HG03135 (cell line): ENCODE measurements around the gene PXMP4.
A peak's percentile ranks its signal among the peaks of the same experiment; 100 is the strongest.
"Not testable (repeated sequence)": the region's sequence is repeated elsewhere in the genome, so short reads cannot be mapped to it uniquely, and the experiment has no call there.

Experiments
- ATAC-seq: cut with Tn5 transposase; IDR thresholded peaks from one replicate; pipeline ENCODE4 v1.9.1; 2021; ENCODE audit warnings: mild to moderate bottlenecking, moderate library complexity; ENCODE audit not compliant: unreplicated experiment

The PXMP4 gene, protein sequence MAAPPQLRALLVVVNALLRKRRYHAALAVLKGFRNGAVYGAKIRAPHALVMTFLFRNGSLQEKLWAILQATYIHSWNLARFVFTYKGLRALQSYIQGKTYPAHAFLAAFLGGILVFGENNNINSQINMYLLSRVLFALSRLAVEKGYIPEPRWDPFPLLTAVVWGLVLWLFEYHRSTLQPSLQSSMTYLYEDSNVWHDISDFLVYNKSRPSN

DNA sequence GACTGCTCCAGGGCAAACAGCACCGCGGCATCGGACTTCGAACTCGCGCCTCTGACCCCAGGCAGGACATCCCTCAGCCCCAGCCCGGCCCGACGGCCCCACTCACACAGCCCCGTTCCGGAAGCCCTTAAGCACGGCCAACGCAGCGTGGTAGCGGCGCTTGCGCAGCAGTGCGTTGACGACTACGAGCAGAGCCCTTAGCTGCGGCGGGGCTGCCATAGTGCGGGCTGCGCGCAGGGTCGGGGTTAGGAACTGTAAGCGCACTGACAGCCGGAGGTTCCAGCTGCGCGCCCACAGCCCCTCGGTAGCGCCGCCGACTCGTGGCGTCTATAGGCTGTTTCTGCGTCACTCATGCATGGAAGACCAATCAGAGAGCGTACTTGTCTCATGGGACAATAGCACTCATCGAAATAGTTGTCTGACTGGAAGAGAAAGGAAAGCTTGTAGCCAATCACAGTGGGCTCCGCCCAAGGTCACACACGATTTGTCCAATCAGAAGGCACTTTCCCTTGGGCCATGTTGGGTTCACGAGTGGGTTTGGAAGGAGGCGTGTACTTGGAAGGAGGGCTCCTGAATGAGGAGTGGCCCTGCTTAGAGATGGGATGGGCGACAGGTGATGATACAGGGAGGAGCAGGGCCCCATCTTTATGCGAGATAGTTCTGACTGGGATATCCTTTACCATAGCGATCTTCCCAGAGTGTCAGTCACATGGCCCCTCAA, at the start of gene PXMP4:
Gene PXMP4 (minus strand): TSS at position 322 of the 721 bp plus-strand sequence. CDS start 103 bp downstream, at position 219.
- peak; percentile 94 for ATAC-seq

DNA sequence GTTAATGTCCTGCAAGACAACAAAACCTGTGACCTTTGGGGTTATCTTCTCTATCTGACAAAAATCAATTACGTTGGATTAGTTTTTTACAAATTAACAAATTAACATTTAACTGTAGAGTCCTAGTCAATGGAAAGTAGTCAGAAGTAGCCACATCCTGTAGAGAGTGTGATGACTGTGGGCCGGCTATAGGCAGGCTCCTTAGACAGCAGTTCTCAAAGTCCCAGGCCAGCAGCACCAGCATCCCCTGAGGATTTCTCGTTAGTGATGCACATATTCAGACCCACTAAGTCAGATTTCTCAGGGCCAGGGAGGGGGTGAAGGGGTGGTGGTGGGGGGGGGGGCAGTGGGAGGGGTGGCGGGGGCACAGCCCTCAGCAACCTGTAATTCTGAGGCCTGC, 48.9 kb upstream of the PXMP4 start:
- ATAC-seq, result no peak

DNA sequence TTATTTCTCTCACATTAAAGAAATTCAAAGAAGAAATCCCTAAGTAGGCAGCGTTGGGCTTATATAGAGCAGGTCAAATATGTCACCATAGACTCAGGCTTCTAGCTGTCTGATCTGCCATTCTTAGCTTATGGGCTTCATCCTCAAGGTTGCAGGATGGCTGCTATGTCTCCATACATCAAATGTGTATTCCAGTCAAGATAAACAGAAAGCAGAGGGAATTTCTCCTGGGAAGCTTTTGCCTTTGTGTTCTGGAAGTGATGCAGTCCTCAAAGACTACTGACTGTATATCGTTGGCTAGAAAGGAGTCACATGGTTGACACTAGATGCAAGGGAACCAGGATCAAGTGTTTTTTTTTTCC, 47.6 kb upstream of the PXMP4 start:
- ATAC-seq, result no peak

DNA sequence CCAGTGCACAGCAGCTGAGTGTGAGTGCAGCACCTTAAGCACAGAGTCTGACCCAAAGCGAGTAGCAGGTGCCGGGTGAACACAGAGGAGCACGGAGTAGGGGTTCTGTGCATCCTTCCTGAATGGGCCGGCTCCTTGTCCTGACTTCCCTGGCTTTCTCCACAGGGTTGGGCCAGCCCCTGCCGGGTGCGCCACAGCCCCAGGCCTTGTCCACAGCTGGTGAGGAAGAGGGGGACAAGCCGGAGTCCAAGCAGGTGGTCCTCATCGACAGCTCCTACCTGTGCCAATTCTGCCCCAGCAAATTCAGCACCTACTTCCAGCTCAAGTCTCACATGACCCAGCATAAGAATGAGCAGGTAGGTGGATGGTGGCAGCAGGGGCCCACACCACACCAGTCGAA, 46.6 kb upstream of the PXMP4 start:
- ATAC-seq, result no peak

DNA sequence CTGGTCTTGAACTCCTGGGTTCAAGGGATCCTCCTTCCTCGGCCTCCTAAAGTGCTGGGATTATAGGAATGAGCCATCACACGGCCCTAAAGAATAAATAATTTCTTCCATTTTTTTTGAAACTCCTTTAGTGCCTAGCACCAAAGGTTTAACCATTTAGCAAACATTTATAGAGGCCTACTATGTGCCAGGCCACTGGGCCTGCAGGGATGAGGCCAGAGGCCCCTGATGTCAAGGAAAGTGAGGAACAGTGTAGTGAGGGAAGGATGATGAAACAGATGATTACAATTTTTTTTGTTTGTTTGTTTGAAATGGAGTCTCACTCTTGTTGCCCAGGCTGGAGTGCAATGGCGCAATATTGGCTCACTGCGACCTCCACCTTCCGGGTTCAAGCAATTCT, 45.5 kb upstream of the PXMP4 start:
- ATAC-seq, result no peak

DNA sequence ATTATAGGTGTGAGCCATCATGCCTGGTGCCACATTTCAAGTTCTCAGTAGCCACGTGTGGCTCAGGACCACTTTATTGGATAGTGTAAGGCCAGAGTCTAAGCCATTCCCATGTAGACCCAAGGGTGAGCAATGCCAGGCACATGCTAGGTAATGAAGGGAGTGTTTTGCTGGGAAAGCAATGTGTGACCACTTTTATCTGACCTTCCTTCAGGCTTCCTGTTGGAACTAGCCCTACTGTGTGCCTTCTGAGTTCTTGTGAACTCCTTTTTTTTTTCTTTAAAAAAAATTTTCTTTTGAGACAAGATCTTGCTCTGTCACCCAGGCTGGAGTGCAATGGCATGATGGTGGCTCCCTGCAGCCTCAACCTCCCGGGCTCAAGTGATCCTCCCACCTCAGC, 45.0 kb upstream of the PXMP4 start:
- no peak for ATAC-seq

DNA sequence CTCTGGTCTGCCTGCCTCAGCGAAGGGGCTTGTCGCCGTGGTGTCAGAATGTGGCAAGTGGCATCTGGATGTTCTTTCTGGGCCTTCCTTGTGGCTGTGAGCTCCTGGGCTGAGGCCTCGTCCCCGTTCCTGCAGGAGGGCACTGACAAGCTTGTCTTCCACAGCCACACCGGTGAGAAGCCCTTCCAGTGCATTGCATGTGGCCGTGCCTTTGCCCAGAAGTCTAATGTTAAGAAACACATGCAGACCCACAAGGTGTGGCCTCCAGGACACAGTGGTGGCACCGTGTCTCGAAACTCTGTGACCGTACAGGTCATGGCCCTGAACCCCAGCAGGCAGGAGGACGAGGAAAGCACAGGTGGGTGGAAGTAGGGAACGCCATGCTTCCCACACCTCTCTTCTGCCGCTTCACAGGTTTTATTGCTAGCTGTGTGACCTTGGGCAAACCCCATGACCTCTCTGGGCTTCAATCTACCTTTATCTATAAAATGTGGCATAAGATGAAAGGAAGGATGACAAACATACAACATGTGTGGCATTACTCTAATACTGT, 41.7 kb upstream of the PXMP4 start:
- no peak for ATAC-seq

DNA sequence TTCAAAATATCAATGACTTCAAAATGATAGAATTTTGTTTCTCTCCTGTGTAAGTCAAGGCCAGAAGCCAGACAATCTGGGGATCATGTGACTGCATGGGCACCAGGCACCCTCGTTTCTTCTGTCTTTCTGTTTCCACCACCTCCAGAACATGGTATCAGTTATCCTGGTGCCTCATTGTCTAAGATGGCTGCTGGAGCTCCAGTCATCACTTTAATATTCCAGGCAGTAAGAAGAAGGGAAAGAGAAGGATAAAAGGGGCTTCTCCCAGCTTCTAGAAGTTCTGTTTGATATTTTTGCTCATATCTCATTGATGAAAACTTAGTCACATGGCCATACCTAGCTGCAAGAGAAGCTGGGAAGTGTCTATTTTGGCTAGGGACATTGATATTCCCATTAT, 37.3 kb upstream of the PXMP4 start:
- ATAC-seq, result no peak

DNA sequence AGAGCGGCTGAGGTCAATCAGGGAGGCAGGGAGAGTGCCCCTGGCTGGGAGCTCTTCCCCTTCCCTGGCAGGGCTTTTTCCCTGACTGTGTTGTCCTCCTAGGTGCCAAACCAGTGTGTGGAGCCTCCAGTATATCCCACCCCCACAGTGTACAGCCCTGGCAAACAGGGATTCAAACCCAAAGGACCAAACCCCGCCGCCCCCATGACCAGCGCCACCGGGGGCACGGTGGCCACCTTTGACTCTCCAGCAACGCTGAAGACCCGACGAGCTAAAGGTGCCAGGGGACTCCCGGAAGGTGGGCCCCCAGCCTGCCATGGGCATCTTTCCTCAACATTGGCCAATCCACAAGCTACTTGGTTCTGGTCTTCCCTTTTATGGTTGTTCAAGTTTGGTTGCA, 36.9 kb upstream of the PXMP4 start:
- ATAC-seq, result no peak

DNA sequence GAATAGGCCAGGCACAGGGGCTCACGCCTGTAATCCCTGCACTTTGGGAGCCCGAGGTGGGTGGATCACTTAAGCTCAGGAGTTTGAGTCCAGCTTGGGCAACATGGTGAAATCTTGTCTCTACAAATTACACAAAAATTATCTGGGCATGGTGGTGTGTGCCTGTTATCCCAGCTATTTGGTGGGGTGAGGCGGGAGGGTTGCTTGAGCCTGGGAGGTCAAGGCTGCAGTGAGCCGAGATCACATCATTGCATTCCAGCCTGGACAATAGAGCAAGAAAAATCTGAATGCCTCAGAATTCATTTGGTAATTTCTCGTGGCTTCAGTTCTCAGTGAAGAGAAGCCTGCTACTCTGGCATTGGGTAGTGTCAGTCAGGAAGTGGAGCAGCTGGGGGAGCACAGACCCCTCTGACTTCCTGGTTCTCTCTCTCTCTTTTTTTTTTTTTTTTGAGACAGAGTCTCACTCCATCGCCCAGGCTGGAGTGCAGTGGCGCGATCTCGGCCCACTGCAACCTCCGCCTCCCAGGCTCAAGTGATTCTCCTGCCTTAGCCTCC, 35.9 kb upstream of the PXMP4 start:
- ATAC-seq, result not testable (repeated sequence)

DNA sequence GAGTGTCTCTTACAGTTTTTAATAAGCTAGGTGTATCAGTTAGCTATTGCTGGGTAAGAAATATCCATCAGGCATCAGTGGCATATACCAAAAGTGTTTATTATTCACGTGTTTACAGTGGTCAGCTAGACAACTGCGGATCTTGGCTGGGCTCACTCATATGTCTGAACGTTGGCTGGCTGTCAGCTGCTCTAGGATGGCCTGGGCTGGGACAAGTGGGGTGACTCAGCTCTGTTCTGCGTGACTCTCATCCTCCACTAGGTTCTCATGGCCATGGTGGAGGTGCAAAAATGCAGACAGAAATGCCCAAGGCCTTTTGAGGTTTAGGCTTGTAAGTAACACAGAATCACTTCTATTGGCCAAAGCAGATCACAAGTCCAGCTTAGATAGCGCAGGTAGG, 33.7 kb upstream of the PXMP4 start:
- no peak for ATAC-seq

DNA sequence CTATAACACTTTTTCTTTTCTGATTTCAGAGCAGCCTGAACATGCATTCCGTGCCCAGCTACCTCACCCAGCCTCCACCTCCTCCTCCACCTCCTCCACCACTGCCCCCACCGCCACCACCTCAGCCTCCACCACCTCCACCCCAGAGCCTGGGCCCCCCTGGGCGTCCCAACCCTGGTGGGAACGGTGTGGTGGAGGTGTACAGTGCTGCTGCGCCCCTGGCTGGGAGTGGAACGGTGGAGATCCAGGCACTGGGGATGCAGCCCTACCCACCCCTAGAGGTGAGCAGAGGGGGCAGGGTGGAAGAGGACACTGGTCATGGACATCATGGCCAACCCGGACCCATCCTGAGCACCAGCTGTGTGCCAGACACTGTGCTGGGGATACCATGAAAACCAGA, 33.0 kb upstream of the PXMP4 start:
- no peak for ATAC-seq

DNA sequence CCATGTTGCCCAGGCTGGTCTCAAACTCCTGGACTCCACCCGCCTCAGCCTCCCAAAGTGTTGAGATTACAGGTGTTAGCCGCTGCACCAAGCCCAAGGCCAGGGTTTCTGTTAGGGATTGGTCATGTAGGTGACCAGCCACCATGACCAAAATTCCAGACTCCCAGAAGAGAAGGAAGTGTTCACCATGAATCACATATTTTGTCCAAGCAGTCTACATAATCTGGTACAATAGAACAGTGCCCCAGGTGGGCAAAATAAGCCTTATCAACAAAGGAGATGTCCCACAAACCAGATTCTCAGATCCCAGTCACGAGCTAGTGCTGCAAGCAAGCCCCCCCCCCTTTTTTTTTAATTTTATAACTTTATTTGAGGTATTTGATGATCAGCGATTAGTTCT, 31.7 kb upstream of the PXMP4 start:
- ATAC-seq, result no peak

DNA sequence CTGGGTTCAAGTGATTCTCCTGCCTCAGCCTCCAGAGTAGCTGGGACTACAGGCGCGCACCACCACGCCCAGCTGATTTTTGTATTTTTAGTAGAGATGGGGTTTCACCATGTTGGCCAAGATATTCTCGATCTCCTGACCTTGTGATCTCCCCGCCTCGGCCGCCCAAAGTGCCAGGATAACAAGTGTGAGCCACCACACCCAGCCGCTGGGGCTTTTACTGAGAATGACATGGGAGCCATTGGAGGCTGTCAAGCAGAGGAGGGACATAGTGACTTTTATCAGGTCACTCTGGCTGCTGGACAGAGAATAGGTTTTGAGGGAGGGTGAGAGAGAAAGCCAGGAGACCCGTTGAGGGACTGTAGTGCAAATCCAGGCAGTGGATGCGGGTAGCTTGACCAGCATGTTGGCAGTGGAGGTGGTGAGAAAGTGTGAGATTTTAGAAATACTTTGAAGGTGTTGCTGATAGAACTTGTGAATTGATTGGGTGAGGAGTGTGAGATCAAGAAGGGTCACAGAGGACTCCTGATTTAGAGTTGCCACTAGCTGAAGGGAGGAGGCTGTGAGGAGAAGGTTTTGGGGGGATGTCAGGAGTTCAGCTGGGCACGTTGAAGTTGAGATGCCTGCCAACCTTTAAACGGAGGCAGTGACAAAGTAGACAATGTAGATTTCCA, 26.4 kb upstream of the PXMP4 start:
- ATAC-seq, result no peak

DNA sequence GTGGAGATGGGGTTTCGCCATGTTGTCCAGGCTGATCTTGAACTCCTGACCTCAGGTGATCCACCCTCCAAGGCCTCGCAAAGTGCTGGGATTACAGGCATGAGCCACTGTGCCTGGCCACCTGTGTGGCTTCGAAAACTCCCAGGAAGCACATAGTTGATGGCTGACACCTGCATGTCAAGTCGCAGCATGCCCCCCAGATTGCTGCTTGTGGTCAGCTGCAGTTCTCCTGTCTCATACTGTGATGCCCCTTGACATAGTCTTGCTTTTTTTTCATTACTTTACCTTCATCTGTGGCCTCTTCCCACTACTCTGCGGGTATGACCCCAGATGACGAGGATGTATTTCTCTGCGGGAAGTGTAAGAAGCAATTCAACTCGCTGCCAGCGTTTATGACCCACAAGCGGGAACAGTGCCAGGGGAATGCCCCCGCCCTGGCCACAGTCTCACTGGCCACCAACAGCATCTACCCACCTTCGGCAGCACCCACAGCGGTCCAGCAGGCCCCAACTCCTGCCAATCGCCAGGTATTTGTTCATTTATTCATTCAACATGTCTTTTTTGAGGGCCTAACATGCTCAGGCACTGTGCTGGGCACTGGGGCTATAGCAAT, 24.8 kb upstream of the PXMP4 start:
- ATAC-seq, result no peak

DNA sequence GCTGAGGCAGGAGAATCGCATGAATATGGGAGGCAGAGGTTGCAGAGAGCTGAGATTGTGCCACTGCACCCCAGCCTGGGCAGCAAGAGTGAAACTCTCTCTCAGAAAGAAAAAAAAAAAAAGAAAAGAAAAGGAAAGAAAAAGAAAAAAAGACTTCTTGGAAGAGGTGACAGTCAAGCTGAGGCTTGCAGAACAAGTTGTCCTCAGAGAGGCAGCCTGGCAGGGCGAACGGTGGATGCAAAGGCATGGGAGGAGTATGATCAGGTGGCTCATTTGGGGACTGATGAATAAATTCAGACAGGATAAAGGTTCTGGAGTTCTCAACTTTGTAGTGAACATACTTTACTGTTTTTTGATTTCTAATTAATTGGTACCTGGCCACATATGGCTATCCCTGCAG, 24.1 kb upstream of the PXMP4 start:
- no peak for ATAC-seq

DNA sequence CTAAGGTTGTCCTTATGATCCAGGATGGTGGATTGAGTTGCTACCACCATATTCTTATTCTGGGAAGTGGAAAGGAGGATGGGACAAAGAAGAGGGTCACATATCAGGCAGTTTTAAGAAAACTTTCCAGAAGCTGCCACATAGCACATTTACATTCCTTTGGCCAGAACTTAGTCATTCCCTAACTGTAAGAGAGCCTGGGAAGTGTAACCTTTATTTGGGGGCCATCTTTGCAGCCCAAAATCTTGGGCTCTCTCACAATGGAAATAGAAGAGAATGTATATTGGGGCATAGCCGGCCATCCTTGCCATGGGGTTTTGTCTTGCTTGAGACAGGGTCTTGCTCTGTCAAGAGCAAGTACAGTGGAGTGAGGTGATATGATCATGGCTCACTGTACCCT, 20.1 kb upstream of the PXMP4 start:
- no peak for ATAC-seq

DNA sequence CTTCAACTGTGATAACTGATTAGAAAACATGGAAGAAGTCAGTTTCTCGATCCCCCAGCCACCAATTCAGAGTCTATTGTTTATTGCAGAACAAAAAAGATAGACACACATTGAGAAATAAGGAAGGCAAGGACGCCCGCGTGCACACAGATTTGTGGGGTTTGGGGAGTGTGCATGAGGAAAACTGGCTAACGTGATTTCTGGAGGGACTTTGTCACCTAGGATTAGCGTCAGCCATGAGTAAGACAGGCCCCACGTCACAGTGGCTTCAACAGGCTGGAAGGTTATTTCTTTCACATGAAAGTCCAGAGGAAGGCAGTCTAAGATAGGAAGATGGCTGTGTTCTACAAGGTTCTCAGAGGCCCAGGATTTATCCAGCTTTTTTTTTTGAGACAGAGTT, 19.4 kb upstream of the PXMP4 start:
- ATAC-seq, result no peak

DNA sequence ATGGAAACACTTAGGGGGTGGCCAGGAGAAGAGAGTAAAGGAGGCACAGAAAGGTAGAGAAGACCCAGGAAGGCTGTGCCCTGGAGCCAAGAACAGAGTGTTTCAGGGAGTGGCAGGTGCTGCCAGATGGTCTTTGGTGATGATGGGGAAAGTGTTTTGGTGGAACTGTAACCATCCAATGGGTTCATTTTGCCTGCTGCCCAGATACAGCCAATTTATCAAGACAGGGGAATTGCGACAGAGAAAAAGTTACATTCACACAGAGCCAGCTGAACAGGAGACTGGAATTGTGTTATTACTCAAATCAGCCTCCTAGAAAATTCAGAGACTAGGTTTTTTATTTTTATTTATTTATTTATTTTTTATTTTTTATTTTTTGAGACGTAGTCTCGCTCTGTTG, 16.9 kb upstream of the PXMP4 start:
- ATAC-seq, result no peak

DNA sequence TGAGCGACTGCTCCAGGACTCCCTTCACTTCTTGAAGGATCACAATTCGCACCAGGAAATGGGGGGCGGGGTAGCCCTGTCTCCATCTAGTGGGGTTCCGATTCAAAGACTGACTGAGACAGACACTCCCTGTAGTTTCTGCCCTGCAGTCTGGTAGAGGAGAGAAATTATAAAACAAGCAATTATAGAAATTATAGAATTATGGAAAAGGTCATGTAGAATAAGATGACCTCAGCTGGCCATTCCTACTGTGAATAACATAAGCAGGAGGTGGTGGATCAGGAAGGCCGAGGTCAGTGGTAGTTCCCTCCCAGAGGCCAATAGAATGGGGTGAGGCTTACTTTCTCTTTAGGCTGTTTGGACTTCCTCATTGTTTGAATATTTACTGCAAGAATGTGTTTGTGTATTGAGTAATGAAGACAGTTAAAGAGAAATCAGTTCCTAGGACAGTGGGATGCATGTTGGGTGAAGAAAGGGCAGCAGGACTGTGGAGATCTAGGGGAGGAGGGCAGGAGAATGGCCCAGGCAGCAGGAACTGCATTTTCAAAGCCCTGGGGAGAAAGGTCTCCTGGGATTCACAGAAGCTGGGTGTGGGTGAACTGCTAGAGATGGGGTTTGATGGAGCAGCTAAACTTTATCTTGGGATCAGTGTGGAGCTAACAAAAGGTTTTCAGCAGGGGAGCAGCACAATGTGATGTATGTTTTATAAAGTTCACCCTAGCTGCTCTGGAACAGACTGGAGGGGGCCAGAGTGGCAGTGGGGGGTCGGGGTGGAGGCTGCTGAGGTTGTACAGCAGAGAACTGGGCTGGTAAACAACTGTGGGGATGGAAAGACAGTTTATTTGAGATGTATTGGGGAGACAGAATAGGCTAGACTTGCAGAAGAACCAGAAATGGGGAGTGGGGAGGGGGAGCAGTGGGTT, 13.8 kb upstream of the PXMP4 start:
- no peak for ATAC-seq
